Stimulated activated CD4-positive, alpha-beta T cell treated with anti-CD3 and anti-CD28 coated beads, Interleukin-1b, Interleukin-23, amount 100 ng/mL, for 1 hour (primary cell): Measurements from ENCODE around the gene GABRG3.
"Not testable (repeated sequence)": the region's sequence is repeated elsewhere in the genome, so short reads cannot be mapped to it uniquely, and the experiment has no call there.

Experiments
- DNase-seq, 2 donors: peaks; one replicate each; pipeline ENCODE4 v3.0.0-alpha.2; 2020; ENCODE audit warnings: low read depth in 2 of 2

GABRG3 gene

DNA sequence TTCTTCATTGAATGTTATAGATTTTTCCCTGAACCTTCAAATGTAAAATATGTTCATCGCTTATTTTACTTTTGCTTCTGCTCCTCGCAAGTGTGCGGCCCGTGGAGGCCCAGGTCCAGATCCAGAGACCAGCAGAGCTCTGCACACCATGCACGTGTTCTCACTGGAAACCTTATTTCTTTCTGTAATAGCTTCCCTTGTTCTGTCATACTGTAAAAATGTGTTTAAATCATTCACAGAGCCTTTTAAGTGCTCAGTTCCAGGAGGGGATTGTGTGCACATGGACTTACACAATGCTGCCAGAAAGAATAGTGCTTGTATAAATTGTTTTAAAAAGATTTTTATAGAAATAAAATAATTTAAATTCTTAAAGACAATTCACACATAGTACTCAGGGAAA is 359.3 kb downstream of the GABRG3 start:
- no peak for DNase-seq

DNA sequence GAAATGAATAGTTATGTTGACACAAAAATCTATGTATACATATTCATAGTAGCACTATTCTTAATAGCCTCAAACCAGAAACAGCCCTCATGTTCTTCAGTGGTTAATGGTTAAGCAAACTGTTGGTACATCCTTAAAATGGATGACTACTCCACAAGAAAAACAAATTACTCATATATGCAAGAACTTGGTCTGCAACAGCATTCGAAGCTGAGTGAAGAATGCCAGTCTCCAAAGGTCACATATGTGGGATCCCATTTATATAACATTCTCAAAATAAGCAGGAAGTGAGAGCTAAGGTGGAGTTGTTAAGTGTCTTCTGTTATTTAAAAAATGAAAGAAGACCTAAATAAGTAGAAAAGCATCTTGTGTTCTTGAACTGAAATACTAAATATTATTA is 365.7 kb downstream of the GABRG3 start:
- DNase-seq = no peak

DNA sequence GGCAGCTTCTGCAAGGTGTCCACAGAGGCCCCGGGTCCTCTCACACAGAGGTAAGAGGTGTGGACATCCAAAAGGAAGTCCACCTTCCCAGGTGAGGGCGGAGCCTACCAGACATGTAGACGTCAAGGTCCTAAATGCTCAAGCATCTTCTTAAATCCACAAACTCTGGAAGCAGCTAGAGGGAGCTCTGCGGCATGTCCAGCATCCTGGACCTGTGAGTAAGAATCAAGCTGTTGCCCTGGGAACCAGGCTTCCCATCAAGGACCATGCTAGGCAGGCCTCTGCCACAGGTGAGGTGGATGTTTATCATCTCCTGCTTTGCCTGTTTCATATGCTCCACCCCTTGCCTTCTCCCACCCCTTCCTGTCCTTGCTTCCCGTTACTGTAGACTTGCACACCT is 368.2 kb downstream of the GABRG3 start:
- DNase-seq = no peak

DNA sequence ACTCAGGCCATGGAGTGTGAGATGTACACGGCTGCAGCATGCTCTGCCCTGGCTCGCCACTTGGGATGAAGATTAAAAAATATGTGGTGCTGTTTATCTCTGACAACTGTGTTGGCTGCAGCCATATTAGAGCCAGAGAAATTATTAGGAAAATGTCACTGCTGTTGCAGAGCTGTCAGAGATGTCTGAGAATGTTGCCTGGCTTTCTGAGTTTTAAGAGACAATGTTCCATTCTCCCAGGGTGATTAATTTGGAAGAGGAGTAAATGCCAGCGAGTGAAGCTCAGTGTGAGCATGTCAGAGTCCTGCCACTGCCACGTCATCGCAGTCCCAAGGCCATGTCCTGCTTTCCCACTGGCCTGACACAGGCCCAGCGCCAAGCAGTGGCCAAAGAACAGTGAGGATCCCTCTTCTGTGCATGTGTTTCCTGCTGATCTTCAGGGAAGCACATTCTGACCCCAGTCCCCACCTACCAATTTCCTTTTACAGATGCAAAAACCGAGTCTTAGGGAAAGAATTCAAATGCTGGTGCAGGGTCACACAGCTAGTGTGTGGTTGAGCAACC is 370.9 kb downstream of the GABRG3 start:
- DNase-seq = no peak

GRCh38 chr15:27342991-27343390 is 372.0 kb downstream of the GABRG3 start:
- no peak for DNase-seq

DNA sequence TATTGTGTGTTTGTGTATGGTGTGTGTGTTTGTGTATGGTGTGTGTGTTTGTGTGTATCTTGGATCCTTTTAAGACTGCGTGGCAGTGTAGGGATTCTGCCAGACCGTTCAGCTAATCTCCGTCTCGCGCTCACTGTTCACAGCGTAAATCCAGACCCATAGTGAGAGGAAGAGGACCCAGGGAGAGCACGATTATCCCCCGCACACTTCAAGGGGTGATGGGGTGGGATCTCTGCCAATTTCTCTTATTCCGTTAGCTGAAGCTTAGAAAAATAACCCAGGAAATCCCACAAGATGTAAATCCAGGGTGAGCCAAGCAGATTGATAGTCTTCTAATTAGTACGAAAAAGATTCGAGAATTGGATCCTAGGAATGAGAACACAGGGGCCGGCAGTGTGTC is 381.2 kb downstream of the GABRG3 start:
- no peak for DNase-seq

GRCh38 chr15:27353856-27354255 is 382.9 kb downstream of the GABRG3 start:
- no peak for DNase-seq

DNA sequence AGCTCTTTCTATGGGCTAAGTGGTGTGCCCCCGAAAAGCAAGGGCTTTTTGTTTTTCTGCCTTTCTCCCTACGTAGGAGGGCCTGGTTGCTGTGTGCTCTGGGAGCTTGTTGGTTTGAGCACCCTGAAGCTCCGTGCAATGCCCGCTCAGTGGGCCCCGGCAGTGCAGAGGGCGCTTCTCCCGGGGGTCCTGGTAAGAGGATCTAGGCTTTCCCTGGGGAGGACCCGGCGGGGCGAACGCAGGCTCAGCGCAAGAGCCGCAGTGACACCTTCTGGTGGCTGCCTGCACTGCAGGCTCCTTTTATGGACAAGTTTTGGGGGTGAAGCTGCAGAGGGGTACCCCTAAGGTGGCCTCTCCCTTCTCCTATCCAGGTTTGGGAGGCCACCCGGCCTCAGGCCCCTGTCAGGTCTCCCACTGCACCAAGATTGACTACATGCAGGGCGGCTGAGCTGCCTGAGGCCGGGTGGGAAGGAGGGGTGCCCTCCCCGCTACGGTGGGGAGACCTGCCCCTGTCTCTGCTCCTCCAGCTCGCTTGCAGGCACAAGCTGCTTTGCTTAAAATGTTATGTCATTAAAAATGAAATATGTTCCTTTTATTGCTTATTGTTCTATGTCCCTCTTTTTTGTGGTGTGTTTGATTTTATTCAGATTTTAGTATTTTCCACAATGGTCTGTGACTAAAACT is 387.9 kb downstream of the GABRG3 start:
- no peak for DNase-seq

- no peak for DNase-seq
Observed at GRCh38 chr15:27359586-27359985, 388.6 kb downstream of the GABRG3 start.

DNA sequence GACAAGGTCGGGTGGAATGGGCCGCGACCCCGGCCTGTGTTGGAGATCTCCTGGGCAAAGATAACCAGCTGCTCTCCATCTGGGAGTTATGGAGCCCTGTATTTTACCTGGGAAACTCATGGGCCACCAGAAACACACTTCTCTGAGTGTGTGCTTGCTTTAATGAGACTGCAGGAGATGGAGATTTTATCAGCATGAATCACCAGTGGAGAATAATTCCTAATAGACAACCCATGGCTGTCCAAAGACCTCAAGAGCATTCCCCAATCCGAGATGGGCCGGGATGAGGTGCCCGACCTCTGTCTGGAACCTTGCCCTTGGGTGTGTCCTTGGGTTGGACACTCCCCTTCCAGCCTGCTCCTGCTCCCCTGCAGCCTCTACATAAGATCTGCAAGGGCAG is 389.3 kb downstream of the GABRG3 start:
- DNase-seq = no peak

DNA sequence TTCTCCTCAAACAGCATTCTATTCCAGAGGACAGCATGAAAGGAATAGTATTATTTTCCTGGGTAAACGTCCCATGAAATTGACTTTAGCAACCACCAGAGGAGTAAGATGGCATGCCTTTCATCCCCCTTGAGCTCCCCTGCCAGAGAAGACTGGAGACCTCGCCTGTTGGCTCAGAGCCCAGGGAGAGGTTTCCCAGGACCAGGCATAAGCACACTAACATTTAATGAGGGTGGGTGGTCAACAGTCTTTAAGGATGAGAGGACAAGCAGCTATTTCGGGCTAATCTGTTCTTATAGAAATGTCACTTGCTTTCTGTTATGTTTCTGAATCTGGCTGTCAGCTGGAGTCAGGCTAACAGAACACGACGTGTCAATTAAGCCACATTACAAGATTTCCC is 390.5 kb downstream of the GABRG3 start:
- no peak for DNase-seq

DNA sequence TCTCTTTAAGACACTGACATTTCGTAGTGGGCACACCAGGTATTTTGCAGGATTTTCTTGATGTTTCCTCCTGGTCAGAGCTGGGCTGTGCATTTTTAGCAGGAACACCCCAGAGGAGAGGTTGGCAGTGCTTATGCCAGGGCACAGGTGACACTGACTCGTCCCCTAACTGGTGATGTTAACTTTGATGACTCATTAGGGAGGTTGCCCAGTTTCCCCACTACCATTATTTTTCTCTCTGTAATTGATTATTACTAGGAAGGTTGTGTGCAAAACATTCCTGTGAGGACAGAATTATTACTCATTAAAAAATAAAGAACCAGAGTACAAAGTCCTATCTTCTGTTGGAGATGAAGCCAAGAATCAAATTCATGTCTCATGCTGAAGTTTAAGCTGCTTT is 394.5 kb downstream of the GABRG3 start:
- DNase-seq = no peak

DNA sequence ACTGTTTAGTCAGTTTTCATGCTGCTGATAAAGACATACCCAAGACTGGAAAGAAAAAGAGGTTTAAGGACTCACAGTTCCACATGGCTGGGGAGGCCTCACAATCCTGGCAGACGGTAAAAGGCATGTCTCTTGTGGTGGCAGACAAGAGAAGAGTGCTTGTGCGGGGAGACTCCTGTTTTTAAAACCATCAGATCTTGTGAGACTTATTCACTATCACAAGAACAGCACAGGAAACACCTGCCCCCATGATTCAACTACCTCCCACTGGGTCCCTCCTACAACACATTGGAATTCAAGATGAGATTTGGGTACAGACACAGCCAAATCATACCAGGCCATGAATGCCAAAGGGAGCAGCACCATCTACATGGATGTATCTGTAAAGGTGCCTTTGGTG is 406.4 kb downstream of the GABRG3 start:
- not testable (repeated sequence) for DNase-seq

DNA sequence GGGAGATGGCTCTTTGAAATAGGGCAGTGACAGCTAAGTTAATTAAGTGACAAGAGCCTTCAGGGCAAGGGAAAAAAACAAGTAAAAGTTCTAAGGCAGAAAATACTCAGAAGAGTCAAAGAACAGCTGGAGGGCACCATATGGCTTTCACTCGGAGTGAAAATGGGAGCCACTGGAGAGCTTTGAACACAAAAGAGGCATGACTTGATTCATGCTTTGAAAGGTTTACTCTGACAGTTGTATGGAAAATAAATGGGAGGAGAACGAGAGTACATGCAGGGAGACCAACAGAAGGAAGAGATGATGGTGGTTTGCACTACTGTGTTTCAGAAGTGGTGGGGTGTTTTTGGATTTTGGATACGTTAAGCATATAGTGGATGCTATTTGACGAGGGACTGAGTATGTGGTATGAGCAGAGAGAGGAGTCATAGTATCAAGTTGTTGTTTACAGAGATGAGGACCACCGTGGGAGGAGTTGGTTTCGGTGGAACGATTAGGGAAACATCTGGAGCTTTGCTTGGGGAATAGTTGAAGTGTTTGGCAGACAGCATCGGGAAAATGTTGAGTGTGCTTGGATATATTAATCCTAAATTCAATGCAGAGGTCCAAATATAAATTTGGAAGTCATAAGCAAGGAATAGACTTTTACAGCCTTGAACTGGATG is 411.5 kb downstream of the GABRG3 start:
- DNase-seq = no peak

- DNase-seq = no peak
Observed at GRCh38 chr15:27383726-27384125, 412.7 kb downstream of the GABRG3 start.

DNA sequence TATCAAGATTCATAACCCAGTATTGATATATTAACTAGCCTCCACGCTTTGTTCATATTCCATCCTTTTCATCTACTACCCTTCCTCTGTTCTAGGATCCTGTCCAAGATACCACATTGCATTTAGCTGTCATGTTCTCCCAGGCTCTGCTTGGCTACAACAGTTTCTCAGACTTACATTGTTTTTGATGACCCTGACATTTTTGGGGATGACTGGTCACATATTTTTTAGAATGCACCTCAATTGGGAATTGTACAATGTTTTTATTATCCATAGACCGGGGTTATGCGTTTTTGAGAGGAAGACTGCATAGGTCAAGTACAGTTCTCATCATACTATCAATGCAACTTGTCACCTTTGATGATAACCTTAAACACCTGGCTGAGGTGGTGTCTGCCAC is 421.2 kb downstream of the GABRG3 start:
- DNase-seq = no peak

GRCh38 chr15:27396521-27396920 is 425.5 kb downstream of the GABRG3 start:
- DNase-seq = no peak

GRCh38 chr15:27396996-27397395 is 426.0 kb downstream of the GABRG3 start:
- no peak for DNase-seq

DNA sequence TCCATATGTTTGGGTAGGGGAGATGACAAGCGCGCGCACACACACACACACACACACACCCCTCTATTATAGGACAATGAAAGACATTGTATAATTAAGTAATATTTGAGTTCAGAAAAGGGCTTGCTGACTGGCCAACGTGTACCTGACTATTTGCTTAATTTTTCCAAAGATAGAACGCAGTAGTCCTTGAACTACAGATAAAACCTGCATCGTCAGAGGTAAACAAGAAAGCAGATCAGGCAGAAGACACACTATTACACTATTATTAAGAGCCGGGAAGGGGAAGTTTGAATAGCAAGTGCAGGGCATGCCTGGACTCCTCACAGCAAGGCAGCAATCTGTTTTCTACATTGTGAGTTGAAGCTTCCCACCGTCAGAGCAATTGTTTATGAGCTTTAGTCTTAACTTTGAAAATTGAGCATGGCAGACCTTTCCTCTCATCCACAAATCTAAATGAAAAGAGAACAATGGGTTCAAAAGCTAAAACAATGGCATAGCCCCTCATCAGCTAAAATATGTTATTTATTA is 427.7 kb downstream of the GABRG3 start:
- no peak for DNase-seq

DNA sequence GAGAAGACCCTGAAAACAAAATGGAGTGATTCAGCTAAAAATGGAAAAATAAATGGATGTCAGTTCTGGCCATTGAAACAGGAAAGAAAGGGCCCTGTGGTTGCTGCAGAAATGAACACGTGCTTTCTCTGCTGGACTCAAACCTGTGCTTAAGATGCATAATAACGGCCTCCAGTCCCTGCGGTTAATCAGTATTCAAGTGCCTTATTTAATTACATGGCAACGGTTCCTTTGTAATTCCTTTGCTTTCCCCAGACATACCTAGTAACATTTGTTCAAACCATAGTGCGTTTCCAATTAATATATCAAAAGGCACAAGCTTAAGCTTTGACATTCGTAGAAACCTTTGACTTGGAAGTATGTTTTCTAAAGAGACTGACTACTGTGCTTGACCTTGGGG is 428.3 kb downstream of the GABRG3 start:
- no peak for DNase-seq

GRCh38 chr15:27401471-27401870 is 430.5 kb downstream of the GABRG3 start:
- DNase-seq = no peak

DNA sequence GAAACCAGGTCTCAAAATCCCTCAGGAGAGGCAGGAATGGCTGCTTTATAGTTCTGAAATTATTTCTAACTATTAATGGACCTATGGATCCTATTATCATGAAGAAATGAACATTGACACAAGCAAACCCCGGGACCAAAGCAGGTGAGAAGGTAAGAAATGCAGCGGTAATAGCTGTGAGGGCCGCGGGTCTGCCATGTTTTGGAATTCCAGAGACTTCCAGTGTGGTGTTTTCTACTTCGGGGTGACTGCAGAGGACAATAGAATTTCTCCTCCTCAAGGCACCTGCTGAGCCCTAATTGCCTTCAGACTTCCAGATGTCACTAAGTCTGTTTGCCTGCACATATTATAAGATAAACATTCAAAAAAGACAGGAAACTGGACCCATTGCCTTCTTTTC is 437.4 kb downstream of the GABRG3 start:
- no peak for DNase-seq

DNA sequence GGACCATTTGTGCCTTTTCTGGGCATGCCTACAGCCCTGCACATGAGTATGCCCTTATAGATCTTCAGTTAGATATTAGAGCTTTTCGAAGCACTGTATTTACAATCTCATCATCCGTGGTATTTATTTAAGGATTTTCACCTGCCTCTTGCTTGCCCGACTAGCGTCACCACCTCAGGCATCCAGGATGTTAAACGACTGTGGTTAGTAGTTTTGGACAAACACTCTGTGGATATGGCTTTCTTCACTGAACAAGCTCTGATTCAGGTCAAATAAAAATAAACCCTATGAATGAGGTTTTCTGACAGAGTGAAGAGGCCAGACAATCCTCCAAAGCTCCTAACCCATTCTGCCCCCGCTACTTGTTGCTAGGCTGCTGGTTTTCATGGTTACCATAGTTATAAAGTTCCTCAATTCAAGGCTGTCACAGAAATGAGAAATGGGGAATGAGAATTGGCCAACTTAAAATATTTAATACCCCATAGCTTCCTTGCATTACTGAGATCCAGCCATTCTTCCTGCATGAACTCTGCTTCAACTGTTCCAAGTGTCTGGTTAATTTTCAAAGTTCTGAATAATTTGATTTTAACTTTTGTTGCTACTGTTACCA is 440.1 kb downstream of the GABRG3 start:
- no peak for DNase-seq
